Urothelium cell line (cell line): Measurements from ENCODE around the gene ZKSCAN5.
"Not testable (repeated sequence)": the region's sequence is repeated elsewhere in the genome, so short reads cannot be mapped to it uniquely, and the experiment has no call there.

Source experiments
- DNase-seq: peaks from one replicate; pipeline ENCODE4 v3.0.0; 2011; ENCODE audit warnings: low spot score, mixed read lengths
- FAIRE-seq: peaks from 2 replicates; lab custom pipeline; 2011; peaks lifted over from hg19 to GRCh38; lab: Jason Lieb, UNC

The ZKSCAN5 gene

GRCh38 chr7:99580778-99581332, 76.4 kb downstream of the ZKSCAN5 start:
- FAIRE-seq, DNase-seq: not testable (repeated sequence)
